ENCODE measurements around the gene CCDC77. TPM values are rescaled to one million over a fixed set of nuclear protein-coding genes. Genes with fewer than 3 reads are reported as not detected.

CCDC77 gene
- total RNA-seq, 1 experiment from 2014 or later = 21.9 TPM

DNA sequence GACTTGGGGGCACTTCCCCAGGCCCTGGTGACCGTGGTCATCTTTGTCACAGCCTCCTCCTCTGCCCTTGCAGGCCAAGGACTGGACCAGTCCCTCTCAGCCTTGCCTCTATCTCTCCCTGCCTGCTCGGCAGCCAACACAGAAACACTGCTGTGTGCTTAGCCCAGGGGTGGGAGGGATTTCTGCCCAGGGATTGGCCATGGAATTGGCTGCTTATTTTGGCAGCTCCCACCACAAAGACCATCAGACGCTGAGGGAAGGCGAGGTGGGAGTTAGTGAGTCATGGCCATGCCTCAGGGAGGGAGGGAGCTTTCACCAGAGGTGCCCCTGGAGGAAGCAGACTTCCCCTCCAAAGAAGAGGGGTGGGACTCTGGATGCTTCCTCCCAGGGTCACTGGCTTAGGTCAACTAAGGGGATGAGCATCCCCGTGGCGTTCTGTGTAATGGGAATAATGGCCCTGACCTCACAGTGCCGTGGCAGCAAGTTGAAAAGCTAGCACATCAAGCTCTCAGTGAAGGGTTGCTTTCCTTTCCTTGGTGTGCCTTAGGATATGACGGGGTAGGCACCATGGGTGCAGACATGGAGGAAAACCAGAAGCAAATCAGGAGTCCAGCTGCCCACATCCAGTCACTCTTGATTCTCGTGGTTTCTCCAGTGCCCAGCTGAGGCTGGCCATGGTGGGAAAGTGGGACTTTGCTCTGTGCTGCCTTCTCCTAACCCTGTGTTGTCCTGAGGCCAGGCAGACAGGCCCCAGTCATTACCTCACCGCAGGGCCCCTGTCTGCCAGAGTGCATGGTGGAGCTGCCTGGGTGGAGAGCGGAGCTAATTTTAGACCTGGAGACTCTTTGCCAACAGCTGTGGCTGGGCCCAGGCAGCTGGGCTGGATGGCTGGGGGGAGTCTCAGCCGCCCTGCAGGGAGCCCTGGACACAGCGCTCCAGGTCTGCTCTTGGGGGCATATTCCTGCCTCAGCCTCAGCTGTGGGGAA lies 79.7 kb downstream of the CCDC77 start:
- Mint-ChIP-seq H3K4me1 (peaks cover 6 to 11% of the 10 kb centered on the region in 2 experiments), H3K27ac (no peak overlapping the region), H3K27me3 (ENCODE audit: low read depth) (no peaks in the 10 kb centered on the region), H3K4me3 (no peak overlapping the region), H3K36me3 (ENCODE audit: insufficient read depth in 1 of 3, low read depth in 3 of 3) (peaks cover 0 to 6% (median 0%) of the 10 kb centered on the region in 3 experiments; a peak in 2 of 7 replicates), H3K9me3 (no peaks in the 10 kb centered on the region)
- Histone ChIP-seq H3K56ac (ENCODE audit: insufficient read length, low read depth, low read length) (no peak overlapping the region), H3K23me2 (ENCODE audit: insufficient read length, low read depth, low read length, poor library complexity, severe bottlenecking) (no peaks in the 10 kb centered on the region), H3K79me2 (ENCODE audit: insufficient read depth, low read length) (no peaks in the 10 kb centered on the region), H2BK5ac (ENCODE audit: insufficient read length, low read length) (no peak overlapping the region), H3K79me1 (ENCODE audit: insufficient read depth, low read depth, low read length, poor library complexity, severe bottlenecking) (no peaks in the 10 kb centered on the region), H3K27me3 (ENCODE audit: insufficient read depth, low read length) (no peaks in the 10 kb centered on the region), H3K18ac (ENCODE audit: insufficient read length, low read depth, low read length) (no peak overlapping the region), H3K4me1 (ENCODE audit: insufficient read depth, low read length) (no peaks in the 10 kb centered on the region), H2BK120ac (ENCODE audit: low read depth, low read length, poor library complexity, severe bottlenecking) (no peak overlapping the region), H2AK5ac (ENCODE audit: insufficient read length, low read length) (no peak overlapping the region), H2BK15ac (ENCODE audit: low read depth, low read length) (no peak overlapping the region), H3K9me3 (ENCODE audit: control insufficient read depth, low read depth, low read length) (no peaks in the 10 kb centered on the region), H3T11ph (ENCODE audit: low read length) (no peak overlapping the region), H3K27ac (ENCODE audit: insufficient read length, low read depth, low read length) (no peak overlapping the region), H3K23ac (ENCODE audit: insufficient read length, low read depth, low read length) (no peak overlapping the region), H3K4me2 (ENCODE audit: insufficient read depth, insufficient read length, low read length) (no peak overlapping the region), H4K91ac (ENCODE audit: insufficient read length, low read depth, low read length) (no peak overlapping the region), H4K8ac (replicated peaks; ENCODE audit: insufficient read length, low read depth, low read length) (no peak overlapping the region), H3K4ac (ENCODE audit: low read depth, low read length) (no peak overlapping the region), H2BK20ac (ENCODE audit: low read depth, low read length, poor library complexity, severe bottlenecking) (no peak overlapping the region), H2AFZ (ENCODE audit: low read length) (no peak overlapping the region), H3K14ac (ENCODE audit: insufficient read depth, low read length) (no peak overlapping the region), H2BK12ac (ENCODE audit: insufficient read length, low read depth, low read length) (no peak overlapping the region), H4K5ac (ENCODE audit: insufficient read length, low read depth, low read length) (no peak overlapping the region), H4K20me1 (ENCODE audit: control insufficient read depth, insufficient read depth, insufficient read length) (no peaks in the 10 kb centered on the region), H3K9ac (ENCODE audit: extremely low read depth, insufficient read length, low read length) (no peak overlapping the region)
- DNase-seq = peak; percentile 25
- no peak for TF ChIP-seq CTCF (conservative IDR thresholded peaks at IDR 0.05)
- WGBS (ENCODE audit: extremely low coverage, insufficient read length, low lambda C conversion rate) = no CpG with 5 or more reads among the region's 13 CpGs

Measured in H9 (cell line).